ENCODE measurements around the gene EMC7.

The EMC7 gene

DNA sequence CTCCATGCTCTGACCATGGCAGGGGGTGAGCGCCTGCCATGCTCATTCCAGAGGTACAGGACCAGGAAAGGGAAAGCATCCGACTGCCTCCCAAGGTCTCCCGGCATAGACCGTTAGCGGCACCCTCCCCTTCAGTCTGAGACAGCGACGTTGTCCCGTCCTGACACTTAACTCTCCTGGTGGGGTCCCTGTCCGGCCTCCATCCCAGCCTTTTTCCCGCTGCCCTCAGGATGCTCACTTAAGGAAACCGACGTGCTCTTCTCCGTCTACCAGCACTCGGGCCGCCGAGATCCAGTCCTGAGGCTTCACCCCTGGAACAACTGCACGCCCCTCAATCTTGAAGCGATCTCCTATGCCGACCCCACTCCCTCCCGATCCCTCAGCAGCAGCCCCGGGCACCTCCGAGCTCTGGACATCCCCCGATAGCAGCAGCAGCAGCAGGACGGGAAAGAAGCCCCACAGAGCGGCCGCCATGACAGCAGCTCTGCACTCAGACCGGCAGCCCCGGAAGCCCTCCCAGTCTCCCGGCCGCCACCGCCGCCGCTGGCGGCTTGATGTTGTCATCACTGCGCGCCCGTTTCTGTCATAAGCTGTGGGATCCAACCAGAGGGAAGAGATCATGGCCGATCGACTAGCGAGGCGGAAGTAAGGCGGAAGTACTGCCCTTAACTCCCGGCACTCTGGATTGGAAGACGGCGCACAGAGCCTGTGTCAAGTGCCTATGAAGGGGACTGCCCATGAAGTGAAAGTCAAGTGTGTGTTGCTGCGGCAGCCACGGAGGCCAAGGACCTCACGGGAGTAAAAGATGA, at the start of gene EMC7, which contains the start of gene PGBD4:
Gene EMC7 (minus strand): TSS at position 497 of the 809 bp plus-strand sequence. CDS start 23 bp downstream, at position 474.
Gene PGBD4 (plus strand): TSS at position 718 of the 809 bp plus-strand sequence. CDS start 449 bp downstream, outside the sequence.
- peak; percentile 99 for DNase-seq (ENCODE audit: low read depth)
- peak within 1 kb of the TSS; percentile 90 for H3K4me3 ChIP-seq (ENCODE audit: control insufficient read depth, low read depth, low read length)
- TF ChIP-seq, protein P1, sequence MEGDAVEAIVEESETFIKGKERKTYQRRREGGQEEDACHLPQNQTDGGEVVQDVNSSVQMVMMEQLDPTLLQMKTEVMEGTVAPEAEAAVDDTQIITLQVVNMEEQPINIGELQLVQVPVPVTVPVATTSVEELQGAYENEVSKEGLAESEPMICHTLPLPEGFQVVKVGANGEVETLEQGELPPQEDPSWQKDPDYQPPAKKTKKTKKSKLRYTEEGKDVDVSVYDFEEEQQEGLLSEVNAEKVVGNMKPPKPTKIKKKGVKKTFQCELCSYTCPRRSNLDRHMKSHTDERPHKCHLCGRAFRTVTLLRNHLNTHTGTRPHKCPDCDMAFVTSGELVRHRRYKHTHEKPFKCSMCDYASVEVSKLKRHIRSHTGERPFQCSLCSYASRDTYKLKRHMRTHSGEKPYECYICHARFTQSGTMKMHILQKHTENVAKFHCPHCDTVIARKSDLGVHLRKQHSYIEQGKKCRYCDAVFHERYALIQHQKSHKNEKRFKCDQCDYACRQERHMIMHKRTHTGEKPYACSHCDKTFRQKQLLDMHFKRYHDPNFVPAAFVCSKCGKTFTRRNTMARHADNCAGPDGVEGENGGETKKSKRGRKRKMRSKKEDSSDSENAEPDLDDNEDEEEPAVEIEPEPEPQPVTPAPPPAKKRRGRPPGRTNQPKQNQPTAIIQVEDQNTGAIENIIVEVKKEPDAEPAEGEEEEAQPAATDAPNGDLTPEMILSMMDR (IDR thresholded peaks at IDR 0.05; ENCODE audit: control insufficient read depth, insufficient read depth, low read depth, low read length, missing control alignments): no peak

DNA sequence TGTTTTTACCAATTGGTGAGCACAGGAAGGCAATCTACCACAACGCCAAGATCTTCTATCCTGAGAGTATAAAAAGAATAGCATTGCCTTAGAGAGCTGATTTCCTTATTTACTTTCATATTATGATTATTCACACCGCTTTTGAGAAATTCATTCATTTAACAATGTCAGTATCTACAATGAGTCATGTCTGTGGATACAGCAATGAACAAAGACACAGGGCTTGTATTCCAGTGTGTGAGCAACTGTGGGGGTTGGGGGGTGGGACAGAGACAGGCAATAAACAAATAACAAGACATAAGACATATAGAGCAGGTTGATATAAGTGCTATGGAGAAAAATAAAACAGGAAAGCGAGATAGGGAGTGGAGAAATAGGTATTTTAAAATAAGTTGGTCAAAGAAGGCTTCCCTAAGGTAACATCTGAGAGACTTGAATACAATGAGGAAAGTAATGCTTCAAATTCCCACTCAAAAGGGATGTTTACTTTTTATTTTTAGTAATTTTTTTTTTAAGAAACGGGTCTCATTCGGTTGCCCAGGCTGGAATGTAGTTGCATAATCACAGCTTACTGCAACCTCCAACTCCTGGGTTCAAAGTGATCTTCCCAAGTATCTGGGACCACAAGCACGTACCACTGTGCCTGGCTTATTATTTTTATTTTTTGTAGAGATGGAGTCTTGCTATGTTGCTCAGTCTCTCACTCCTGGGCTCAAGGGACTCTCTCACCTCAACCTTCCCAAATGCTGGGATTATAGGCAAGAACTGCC, 45.9 kb upstream of the EMC7 start:
- TF ChIP-seq, protein P1 (IDR thresholded peaks at IDR 0.05; ENCODE audit: control insufficient read depth, insufficient read depth, low read depth, low read length, missing control alignments): no peak
- DNase-seq (ENCODE audit: low read depth): no peak
- H3K4me3 ChIP-seq (ENCODE audit: control insufficient read depth, low read depth, low read length): no peak overlapping the region

DNA sequence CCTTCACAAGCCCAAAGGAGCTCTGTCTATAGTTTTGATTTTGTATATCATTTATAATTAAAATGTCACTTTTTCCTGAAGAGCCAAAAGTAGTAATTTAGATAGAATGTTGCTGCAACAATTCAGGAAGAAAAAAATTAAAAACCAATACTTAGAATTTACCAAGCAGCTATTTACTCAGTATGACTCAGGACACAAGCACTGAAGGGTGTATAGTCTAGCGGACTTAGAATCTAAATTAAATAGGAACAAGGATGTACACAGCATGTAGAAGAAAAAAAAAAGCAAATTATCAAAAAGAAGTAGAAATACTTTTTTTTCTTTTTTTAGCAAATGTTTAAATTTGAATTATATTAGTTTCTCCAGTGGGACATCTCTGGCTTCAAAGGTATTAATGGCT, 31.8 kb upstream of the EMC7 start:
- DNase-seq (ENCODE audit: low read depth): no peak
- H3K4me3 ChIP-seq (ENCODE audit: control insufficient read depth, low read depth, low read length): no peak overlapping the region
- TF ChIP-seq, protein P1 (IDR thresholded peaks at IDR 0.05; ENCODE audit: control insufficient read depth, insufficient read depth, low read depth, low read length, missing control alignments): no peak

DNA sequence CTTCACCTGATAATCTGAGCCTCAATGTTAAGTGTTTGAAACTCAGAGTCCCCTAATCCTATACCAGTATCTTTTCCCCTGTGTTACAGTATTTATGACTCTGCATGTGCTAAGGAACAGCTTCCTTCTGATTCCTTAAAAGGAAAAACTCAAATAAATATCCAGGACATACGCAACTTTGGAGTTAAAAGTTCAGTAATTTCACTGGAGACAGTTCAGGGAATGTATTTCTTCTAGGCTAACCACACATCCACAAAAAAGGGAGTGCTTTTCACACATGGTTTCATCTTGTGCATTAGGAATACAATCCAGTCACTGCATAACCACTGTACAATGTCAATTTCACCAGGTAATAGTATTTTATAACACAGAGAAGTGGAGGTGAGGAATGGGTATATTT, 31.2 kb upstream of the EMC7 start:
- no peak overlapping the region for H3K4me3 ChIP-seq (ENCODE audit: control insufficient read depth, low read depth, low read length)
- no peak for DNase-seq (ENCODE audit: low read depth)
- TF ChIP-seq, protein P1 (IDR thresholded peaks at IDR 0.05; ENCODE audit: control insufficient read depth, insufficient read depth, low read depth, low read length, missing control alignments): no peak

DNA sequence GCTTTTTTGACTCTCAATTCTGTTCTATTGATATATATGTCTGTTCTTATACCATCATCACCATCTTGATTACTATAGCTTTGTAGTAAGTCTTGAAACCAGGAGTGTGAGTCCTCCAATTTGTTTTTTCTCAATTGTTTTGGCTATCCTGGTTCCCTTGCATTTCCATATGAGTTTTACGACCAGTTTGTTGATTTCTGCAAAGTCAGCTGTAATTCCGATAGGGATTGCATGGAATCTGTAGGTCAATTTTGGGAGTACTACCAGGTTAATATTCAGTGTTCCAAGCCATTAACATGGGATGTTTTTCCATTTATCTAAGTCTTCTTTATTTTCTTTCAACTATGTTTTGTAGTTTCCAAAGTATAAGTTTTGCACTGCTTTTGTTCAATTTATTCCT, 27.2 kb upstream of the EMC7 start:
- no peak for DNase-seq (ENCODE audit: low read depth)
- TF ChIP-seq, protein P1 (IDR thresholded peaks at IDR 0.05; ENCODE audit: control insufficient read depth, insufficient read depth, low read depth, low read length, missing control alignments): no peak

DNA sequence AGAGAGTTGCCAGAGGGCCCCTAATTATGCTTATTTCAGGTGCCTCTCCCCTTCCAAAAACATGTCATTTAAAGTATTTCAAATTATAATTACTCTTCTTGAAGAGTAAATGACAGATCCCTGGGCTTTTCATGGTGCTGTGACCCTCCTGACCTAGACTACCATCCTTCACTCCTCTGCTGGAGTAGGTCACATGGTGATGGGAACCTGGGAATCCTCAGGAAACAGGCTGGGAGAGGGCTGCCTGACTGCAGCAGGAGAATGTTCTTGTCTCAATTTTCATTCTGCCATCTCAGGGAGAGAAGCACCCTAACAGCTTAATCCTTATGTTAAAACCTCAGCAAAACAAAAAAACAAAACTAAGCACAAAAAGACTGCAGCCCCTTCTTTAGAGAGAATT, 24.9 kb upstream of the EMC7 start:
- H3K4me3 ChIP-seq (ENCODE audit: control insufficient read depth, low read depth, low read length): no peak overlapping the region
- no peak for DNase-seq (ENCODE audit: low read depth)
- TF ChIP-seq, protein P1 (IDR thresholded peaks at IDR 0.05; ENCODE audit: control insufficient read depth, insufficient read depth, low read depth, low read length, missing control alignments): no peak

More for the DNA sequence above, 27.2 kb upstream of the EMC7 start:
- H3K4me3 ChIP-seq (ENCODE audit: control insufficient read depth, low read depth, low read length): no peak overlapping the region

Measured in AG09309 (cell line).